Esophagus muscularis mucosa (tissue), 3 donors: Measurements from ENCODE around the gene NUP43.

Experiments used
- POLR2A ChIP-seq: fragments of 450-650 bp; IDR thresholded peaks from one replicate; pipeline ENCODE4 v1.6.1; 2017; ENCODE audit warnings: antibody characterized with exemption, moderate library complexity, mild to moderate bottlenecking, low read depth
- POLR2AphosphoS5 ChIP-seq, 2 donors: sonication (generic); formaldehyde crosslinking; IDR thresholded peaks; one replicate each; pipeline ENCODE4 v1.6.1; 2017; ENCODE audit warnings: antibody characterized with exemption in 2 of 2
- TF ChIP-seq, protein P1 (sequence below), 3 experiments: fragments of 200-600 bp in 2 of 3; fragments of 450-650 bp in 1 of 3; sonication (generic) in 2 of 3; IDR thresholded peaks; one replicate each; pipeline ENCODE4 v1.5.1; 2017 to 2019; ENCODE audit warnings: antibody characterized with exemption in 3 of 3, mild to moderate bottlenecking in 2 of 3, moderate library complexity in 1 of 3

DNA sequence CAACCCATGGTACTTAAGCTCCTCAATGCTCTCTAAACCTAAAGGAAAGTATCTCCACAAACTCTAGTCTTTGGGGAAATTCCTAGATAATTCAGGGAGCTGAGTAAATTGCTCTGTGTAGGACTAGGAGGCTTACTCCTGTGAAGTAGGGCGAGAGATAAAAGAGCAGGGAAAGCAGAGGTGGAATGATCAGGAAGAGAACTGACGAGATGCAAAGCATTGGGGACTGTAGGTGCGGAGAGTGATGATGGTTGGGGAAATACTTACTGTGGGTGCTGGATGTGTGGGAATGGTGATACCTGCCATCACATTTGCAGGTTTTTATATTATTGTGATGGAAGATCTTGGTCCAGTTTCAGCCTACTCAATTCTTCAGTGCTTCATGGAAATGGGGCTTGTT lies 26.8 kb downstream of the NUP43 start:
- TF ChIP-seq, protein P1, sequence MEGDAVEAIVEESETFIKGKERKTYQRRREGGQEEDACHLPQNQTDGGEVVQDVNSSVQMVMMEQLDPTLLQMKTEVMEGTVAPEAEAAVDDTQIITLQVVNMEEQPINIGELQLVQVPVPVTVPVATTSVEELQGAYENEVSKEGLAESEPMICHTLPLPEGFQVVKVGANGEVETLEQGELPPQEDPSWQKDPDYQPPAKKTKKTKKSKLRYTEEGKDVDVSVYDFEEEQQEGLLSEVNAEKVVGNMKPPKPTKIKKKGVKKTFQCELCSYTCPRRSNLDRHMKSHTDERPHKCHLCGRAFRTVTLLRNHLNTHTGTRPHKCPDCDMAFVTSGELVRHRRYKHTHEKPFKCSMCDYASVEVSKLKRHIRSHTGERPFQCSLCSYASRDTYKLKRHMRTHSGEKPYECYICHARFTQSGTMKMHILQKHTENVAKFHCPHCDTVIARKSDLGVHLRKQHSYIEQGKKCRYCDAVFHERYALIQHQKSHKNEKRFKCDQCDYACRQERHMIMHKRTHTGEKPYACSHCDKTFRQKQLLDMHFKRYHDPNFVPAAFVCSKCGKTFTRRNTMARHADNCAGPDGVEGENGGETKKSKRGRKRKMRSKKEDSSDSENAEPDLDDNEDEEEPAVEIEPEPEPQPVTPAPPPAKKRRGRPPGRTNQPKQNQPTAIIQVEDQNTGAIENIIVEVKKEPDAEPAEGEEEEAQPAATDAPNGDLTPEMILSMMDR (IDR thresholded peaks at IDR 0.05): no peak
- TF ChIP-seq POLR2A: no peak
- no peak for TF ChIP-seq POLR2AphosphoS5 (IDR thresholded peaks at IDR 0.05)
